WTC11 (cell line): ENCODE data around the gene PTPRG. TPM values are rescaled to one million over a fixed set of nuclear protein-coding genes. Genes with fewer than 3 reads are reported as not detected.

ENCODE experiments used
- ATAC-seq: fragments of 200-7000 bp; cut with Tn5 transposase; 2 replicates; pipeline ENCODE4 v1.10.0; 2021; ENCODE audit warnings: mild to moderate bottlenecking, moderate library complexity
- CTCF ChIA-PET: fragments of 300-600 bp; sonication (Branson Sonifier 250); formaldehyde crosslinking; loops from one replicate; lab custom pipeline; 2021; ENCODE audit warnings: antibody characterized with exemption; lab: Charles Lee
- POLR2A ChIA-PET: fragments of 350-600 bp; sonication (Branson Sonifier 250); formaldehyde crosslinking; loops from one replicate; lab custom pipeline; 2021; ENCODE audit warnings: antibody characterized with exemption; lab: Charles Lee
- DNase-seq: peaks from one replicate; pipeline ENCODE4 v3.0.0; 2021; ENCODE audit warnings: low spot score
- H3K27ac Mint-ChIP-seq: 2 replicates; pipeline ENCODE4 v1.8.0; 2021; ENCODE audit warnings: mixed read lengths
- H3K27me3 Mint-ChIP-seq: 2 replicates; pipeline ENCODE4 v1.8.0; 2021; ENCODE audit warnings: low read depth, mild to moderate bottlenecking, moderate library complexity, mixed read lengths
- H3K36me3 Mint-ChIP-seq: 2 replicates; pipeline ENCODE4 v1.8.0; 2021; ENCODE audit warnings: mixed read lengths
- H3K4me1 Mint-ChIP-seq: 2 replicates; pipeline ENCODE4 v1.8.0; 2022; ENCODE audit warnings: mixed read lengths
- H3K4me3 Mint-ChIP-seq: 2 replicates; pipeline ENCODE4 v1.8.0; 2021; ENCODE audit warnings: mild to moderate bottlenecking, moderate library complexity, mixed read lengths
- H3K9me3 Mint-ChIP-seq: 2 replicates; pipeline ENCODE4 v1.8.0; 2021; ENCODE audit warnings: mixed read lengths
- ATF1 ChIP-seq: sonication (generic); formaldehyde crosslinking; IDR thresholded peaks from 2 replicates; pipeline ENCODE4 v1.8.1; 2023; ENCODE audit warnings: mild to moderate bottlenecking, moderate library complexity, missing genetic modification reagents
- CBFB ChIP-seq: sonication (generic); formaldehyde crosslinking; IDR thresholded peaks from 2 replicates; pipeline ENCODE4 v1.8.1; 2022; ENCODE audit warnings: mild to moderate bottlenecking, low read depth, missing genetic modification reagents
- CREM ChIP-seq: sonication (generic); formaldehyde crosslinking; IDR thresholded peaks from 2 replicates; pipeline ENCODE4 v1.8.1; 2022; ENCODE audit warnings: mild to moderate bottlenecking, missing genetic modification reagents, moderate library complexity
- CTCF ChIP-seq: fragments of 200-600 bp; IDR thresholded peaks from 2 replicates; pipeline ENCODE4 v1.8.0; 2022; ENCODE audit warnings: antibody characterized with exemption
- ELF4 ChIP-seq: sonication (generic); formaldehyde crosslinking; IDR thresholded peaks from 2 replicates; pipeline ENCODE4 v1.8.1; 2022; ENCODE audit warnings: low read depth, mild to moderate bottlenecking, moderate library complexity, missing genetic modification reagents
- EMX1 ChIP-seq: fragments of 250-450 bp; sonication (Bioruptor Pico); IDR thresholded peaks from 2 replicates; pipeline ENCODE4 v1.8.0; 2021; ENCODE audit warnings: mild to moderate bottlenecking
- FOXJ3 ChIP-seq: sonication (generic); formaldehyde crosslinking; IDR thresholded peaks from 2 replicates; pipeline ENCODE4 v1.9.0; 2021; ENCODE audit warnings: missing genetic modification reagents, mild to moderate bottlenecking, borderline replicate concordance
- FOXP4 ChIP-seq: sonication (generic); formaldehyde crosslinking; IDR thresholded peaks from 2 replicates; pipeline ENCODE4 v1.8.0; 2022; ENCODE audit warnings: mild to moderate bottlenecking, missing genetic modification reagents
- HMGA2 ChIP-seq: fragments of 250-450 bp; sonication (Bioruptor Pico); IDR thresholded peaks from 2 replicates; pipeline ENCODE4 v1.4.0; 2021; ENCODE audit warnings: mild to moderate bottlenecking, moderate library complexity
- HMGXB4 ChIP-seq: sonication (generic); formaldehyde crosslinking; IDR thresholded peaks from 2 replicates; pipeline ENCODE4 v1.8.1; 2023; ENCODE audit warnings: mild to moderate bottlenecking, moderate library complexity, missing genetic modification reagents
- KAT7 ChIP-seq: sonication (generic); formaldehyde crosslinking; IDR thresholded peaks from 2 replicates; pipeline ENCODE4 v1.8.1; 2023; ENCODE audit warnings: missing genetic modification reagents, mild to moderate bottlenecking, borderline replicate concordance
- MLX ChIP-seq: sonication (generic); formaldehyde crosslinking; IDR thresholded peaks from 2 replicates; pipeline ENCODE4 v1.8.1; 2023; ENCODE audit warnings: mild to moderate bottlenecking, missing genetic modification reagents, moderate library complexity
- NR1H2 ChIP-seq: sonication (generic); formaldehyde crosslinking; IDR thresholded peaks from 2 replicates; pipeline ENCODE4 v1.9.0; 2021; ENCODE audit warnings: mild to moderate bottlenecking, moderate library complexity, missing genetic modification reagents
- RELA ChIP-seq: sonication (generic); formaldehyde crosslinking; IDR thresholded peaks from 2 replicates; pipeline ENCODE4 v1.8.1; 2022; ENCODE audit warnings: missing genetic modification reagents, mild to moderate bottlenecking, borderline replicate concordance
- SMAD3 ChIP-seq: sonication (generic); formaldehyde crosslinking; IDR thresholded peaks from 2 replicates; pipeline ENCODE4 v1.8.0; 2022; ENCODE audit warnings: missing genetic modification reagents, mild to moderate bottlenecking, borderline replicate concordance
- TEAD1 ChIP-seq: sonication (generic); formaldehyde crosslinking; IDR thresholded peaks from 2 replicates; pipeline ENCODE4 v1.8.0; 2022; ENCODE audit warnings: mild to moderate bottlenecking, missing genetic modification reagents
- TEAD4 ChIP-seq: sonication (generic); formaldehyde crosslinking; IDR thresholded peaks from 2 replicates; pipeline ENCODE4 v1.8.0; 2022; ENCODE audit warnings: mild to moderate bottlenecking, missing genetic modification reagents
- ZNF416 ChIP-seq: fragments of 250-450 bp; sonication (Bioruptor Pico); IDR thresholded peaks from 2 replicates; pipeline ENCODE4 v1.9.0; 2021; ENCODE audit warnings: mild to moderate bottlenecking, inconsistent platforms
- total RNA-seq: library from RNA; stranded (reverse); gene quantifications from 3 replicates; pipeline ENCODE4 v1.2.3, GENCODE V29; 2021
- TF ChIP-seq, protein P1 (sequence below): sonication (generic); formaldehyde crosslinking; IDR thresholded peaks from 2 replicates; pipeline ENCODE4 v1.8.1; 2023; ENCODE audit warnings: mild to moderate bottlenecking, missing genetic modification reagents
- TF ChIP-seq, protein P2 (sequence below): sonication (generic); formaldehyde crosslinking; IDR thresholded peaks from 2 replicates; pipeline ENCODE4 v1.8.1; 2022; ENCODE audit warnings: missing genetic modification reagents, borderline replicate concordance
- TF ChIP-seq, protein P3 (sequence below): sonication (generic); formaldehyde crosslinking; IDR thresholded peaks from 2 replicates; pipeline ENCODE4 v1.8.1; 2022; ENCODE audit warnings: low read depth, mild to moderate bottlenecking, moderate library complexity, missing genetic modification reagents, borderline replicate concordance

Gene PTPRG
- total RNA-seq, 1 experiment from 2014 or later, result 106 TPM

- TF ChIP-seq, protein P1, sequence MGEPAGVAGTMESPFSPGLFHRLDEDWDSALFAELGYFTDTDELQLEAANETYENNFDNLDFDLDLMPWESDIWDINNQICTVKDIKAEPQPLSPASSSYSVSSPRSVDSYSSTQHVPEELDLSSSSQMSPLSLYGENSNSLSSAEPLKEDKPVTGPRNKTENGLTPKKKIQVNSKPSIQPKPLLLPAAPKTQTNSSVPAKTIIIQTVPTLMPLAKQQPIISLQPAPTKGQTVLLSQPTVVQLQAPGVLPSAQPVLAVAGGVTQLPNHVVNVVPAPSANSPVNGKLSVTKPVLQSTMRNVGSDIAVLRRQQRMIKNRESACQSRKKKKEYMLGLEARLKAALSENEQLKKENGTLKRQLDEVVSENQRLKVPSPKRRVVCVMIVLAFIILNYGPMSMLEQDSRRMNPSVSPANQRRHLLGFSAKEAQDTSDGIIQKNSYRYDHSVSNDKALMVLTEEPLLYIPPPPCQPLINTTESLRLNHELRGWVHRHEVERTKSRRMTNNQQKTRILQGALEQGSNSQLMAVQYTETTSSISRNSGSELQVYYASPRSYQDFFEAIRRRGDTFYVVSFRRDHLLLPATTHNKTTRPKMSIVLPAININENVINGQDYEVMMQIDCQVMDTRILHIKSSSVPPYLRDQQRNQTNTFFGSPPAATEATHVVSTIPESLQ, result no peak
- TF ChIP-seq, all 79 proteins: peak for 0
These were observed 102.2 kb downstream of the PTPRG start (continued) for GRCh38 chr3:61663356-61664104.

DNA sequence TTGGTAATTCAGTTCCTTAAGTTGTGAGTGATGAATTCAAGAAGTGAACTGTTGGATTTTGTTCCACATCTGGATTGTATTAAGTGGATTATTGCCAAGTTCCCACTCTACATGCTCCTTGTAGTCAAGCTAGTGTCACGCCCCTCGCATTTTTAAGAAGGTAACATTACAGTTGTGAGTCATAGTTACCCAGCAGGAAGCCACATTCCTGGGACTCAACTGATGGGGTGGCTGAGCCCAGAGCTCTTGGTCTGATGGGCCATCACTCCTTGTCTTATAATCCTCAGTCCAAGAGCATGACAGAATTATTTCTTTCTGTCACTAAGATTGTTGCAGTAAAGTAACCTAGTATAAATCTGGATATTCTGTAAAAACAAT, 102.7 kb downstream of the PTPRG start:
- peak; percentile 66; the same call in 1 of the 2 replicates for TF ChIP-seq TEAD4 (CRISPR knock-in tag)
- TF ChIP-seq TEAD1, result peak; percentile 64; the same call in 1 of the 2 replicates
- TF ChIP-seq HMGXB4 (CRISPR knock-in tag), result no peak
- no peak for TF ChIP-seq SMAD3 (CRISPR knock-in tag)
- no peak for TF ChIP-seq FOXJ3 (CRISPR knock-in tag)
- peak; percentile 31 for DNase-seq
- Mint-ChIP-seq H3K27me3 (no peaks in the 10 kb centered on the region), H3K27ac (peak overlapping the region; percentile 92), H3K9me3 (no peaks in the 10 kb centered on the region), H3K4me3 (no peak overlapping the region), H3K36me3 (peaks cover 12% of the 10 kb centered on the region), H3K4me1 (peaks cover 64% of the 10 kb centered on the region)
- ChIA-PET CTCF (interaction anchor here (0.9 kb wide), 1 partner anchor 100 kb away, joined by 3 read pairs; no protein-coding TSS in a partner anchor), POLR2A (no interaction called here)
- peak; percentile 78 for ATAC-seq

- Mint-ChIP-seq H3K36me3 (peaks cover 8% of the 10 kb centered on the region), H3K4me1 (peaks cover 75% of the 10 kb centered on the region)
These were observed 103.8 kb downstream of the PTPRG start for GRCh38 chr3:61665121-61665520.

More at GRCh38 chr3:61665121-61665520, 103.8 kb downstream of the PTPRG start:
- H3K9me3 Mint-ChIP-seq, result no peaks in the 10 kb centered on the region
- H3K4me3 Mint-ChIP-seq, result no peak overlapping the region
- H3K27ac Mint-ChIP-seq, result peak overlapping the region; percentile 93
- H3K27me3 Mint-ChIP-seq, result no peaks in the 10 kb centered on the region
- POLR2A ChIA-PET, result interaction anchor here (0.5 kb wide), 1 partner anchor 48 kb away, joined by 3 read pairs; no protein-coding TSS in a partner anchor
- no peak for ATAC-seq
- CTCF ChIA-PET, result no interaction called here
- no peak for TF ChIP-seq FOXP4 (CRISPR knock-in tag)
- TF ChIP-seq HMGA2 (CRISPR knock-in tag), result no peak
- TF ChIP-seq KAT7, result no peak
- TF ChIP-seq, protein P2, sequence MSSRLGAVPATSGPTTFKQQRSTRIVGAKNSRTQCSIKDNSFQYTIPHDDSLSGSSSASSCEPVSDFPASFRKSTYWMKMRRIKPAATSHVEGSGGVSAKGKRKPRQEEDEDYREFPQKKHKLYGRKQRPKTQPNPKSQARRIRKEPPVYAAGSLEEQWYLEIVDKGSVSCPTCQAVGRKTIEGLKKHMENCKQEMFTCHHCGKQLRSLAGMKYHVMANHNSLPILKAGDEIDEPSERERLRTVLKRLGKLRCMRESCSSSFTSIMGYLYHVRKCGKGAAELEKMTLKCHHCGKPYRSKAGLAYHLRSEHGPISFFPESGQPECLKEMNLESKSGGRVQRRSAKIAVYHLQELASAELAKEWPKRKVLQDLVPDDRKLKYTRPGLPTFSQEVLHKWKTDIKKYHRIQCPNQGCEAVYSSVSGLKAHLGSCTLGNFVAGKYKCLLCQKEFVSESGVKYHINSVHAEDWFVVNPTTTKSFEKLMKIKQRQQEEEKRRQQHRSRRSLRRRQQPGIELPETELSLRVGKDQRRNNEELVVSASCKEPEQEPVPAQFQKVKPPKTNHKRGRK, result no peak
- no peak for TF ChIP-seq RELA (CRISPR knock-in tag)
- no peak for TF ChIP-seq MLX
- no peak for TF ChIP-seq CTCF
- no peak for TF ChIP-seq CBFB (CRISPR knock-in tag)
- no peak for TF ChIP-seq CREM (CRISPR knock-in tag)
- no peak for TF ChIP-seq ATF1 (CRISPR knock-in tag)
- TF ChIP-seq ZNF416 (CRISPR knock-in tag), result no peak
- TF ChIP-seq EMX1 (CRISPR knock-in tag), result no peak
- TF ChIP-seq NR1H2, result no peak
- no peak for TF ChIP-seq ELF4 (CRISPR knock-in tag)
- TF ChIP-seq, protein P3, sequence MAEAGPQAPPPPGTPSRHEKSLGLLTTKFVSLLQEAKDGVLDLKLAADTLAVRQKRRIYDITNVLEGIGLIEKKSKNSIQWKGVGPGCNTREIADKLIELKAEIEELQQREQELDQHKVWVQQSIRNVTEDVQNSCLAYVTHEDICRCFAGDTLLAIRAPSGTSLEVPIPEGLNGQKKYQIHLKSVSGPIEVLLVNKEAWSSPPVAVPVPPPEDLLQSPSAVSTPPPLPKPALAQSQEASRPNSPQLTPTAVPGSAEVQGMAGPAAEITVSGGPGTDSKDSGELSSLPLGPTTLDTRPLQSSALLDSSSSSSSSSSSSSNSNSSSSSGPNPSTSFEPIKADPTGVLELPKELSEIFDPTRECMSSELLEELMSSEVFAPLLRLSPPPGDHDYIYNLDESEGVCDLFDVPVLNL (CRISPR knock-in tag), result no peak
- DNase-seq, result no peak
